K562 (cell line): ENCODE data around the gene MAPKAPK2. TPM values are rescaled to one million over a fixed set of nuclear protein-coding genes. Genes with fewer than 3 reads are reported as not detected.
A peak's percentile ranks its signal among the peaks of the same experiment; 100 is the strongest.

ENCODE experiments used
- CHD2 ChIP-seq: IDR thresholded peaks from 2 replicates; pipeline ENCODE4 v1.6.1; 2011; ENCODE audit warnings: low read depth, low read length
- ELF2 ChIP-seq: fragments of 250-450 bp; sonication (Bioruptor Pico); IDR thresholded peaks from 2 replicates; pipeline ENCODE4 v1.5.0; 2021; ENCODE audit warnings: mild to moderate bottlenecking
- ETV1 ChIP-seq: fragments of 450-650 bp; conservative IDR thresholded peaks from 2 replicates; pipeline ENCODE4 v1.6.1; 2016; ENCODE audit warnings: missing genetic modification characterization, control low read depth, low read depth, missing compliant biosample characterization
- FOS ChIP-seq: IDR thresholded peaks from 3 replicates; pipeline ENCODE4 v1.6.1; 2011; ENCODE audit not compliant: insufficient read length; ENCODE audit errors: extremely low read depth
- GABPB1 ChIP-seq: sonication (generic); formaldehyde crosslinking; IDR thresholded peaks from 2 replicates; pipeline ENCODE4 v1.8.0; 2022; ENCODE audit warnings: mild to moderate bottlenecking, missing genetic modification reagents
- GATAD2B ChIP-seq: fragments of 450-650 bp; IDR thresholded peaks from 2 replicates; pipeline ENCODE4 v1.6.1; 2017; ENCODE audit warnings: mild to moderate bottlenecking, borderline replicate concordance
- HDAC6 ChIP-seq: IDR thresholded peaks from 2 replicates; pipeline ENCODE4 v1.6.1; 2012; ENCODE audit warnings: low read depth, mild to moderate bottlenecking, control low read depth, inconsistent platforms, low read length, moderate library complexity
- HMG20B ChIP-seq: fragments of 250-450 bp; sonication (Bioruptor Pico); IDR thresholded peaks from 2 replicates; pipeline ENCODE4 v1.5.0; 2021; ENCODE audit warnings: mild to moderate bottlenecking
- MAFF ChIP-seq: IDR thresholded peaks from 2 replicates; pipeline ENCODE4 v1.6.1; 2012; ENCODE audit warnings: low read length, improper control_type of control experiment
- MYBL2 ChIP-seq, 2 experiments: fragments of 450-650 bp in 1 of 2; sonication (generic) in 1 of 2; formaldehyde crosslinking in 1 of 2; IDR thresholded peaks; 2 replicates each; pipeline versions ENCODE4 v1.6.1 to v1.8.1; 2017 to 2022; ENCODE audit warnings: borderline replicate concordance in 1 of 2, inconsistent platforms in 1 of 2, low read depth in 1 of 2, mild to moderate bottlenecking in 1 of 2, missing genetic modification reagents in 1 of 2, moderate library complexity in 1 of 2
- PYGO2 ChIP-seq: fragments of 450-650 bp; IDR thresholded peaks from 2 replicates; pipeline ENCODE4 v1.6.1; 2016; ENCODE audit warnings: mild to moderate bottlenecking, missing genetic modification characterization, moderate library complexity, missing compliant biosample characterization
- RAD51 ChIP-seq: fragments of 450-650 bp; IDR thresholded peaks from 2 replicates; pipeline ENCODE4 v1.7.1; 2016; ENCODE audit warnings: low read depth, mild to moderate bottlenecking, borderline replicate concordance
- RBBP5 ChIP-seq: fragments of 200-600 bp; sonication (generic); IDR thresholded peaks from 2 replicates; pipeline ENCODE4 v1.6.1; 2012; ENCODE audit warnings: borderline replicate concordance, mild to moderate bottlenecking, low read length, control low read depth, inconsistent platforms; ENCODE audit not compliant: insufficient read depth, poor library complexity, severe bottlenecking
- SETDB1 ChIP-seq: IDR thresholded peaks from one replicate; pipeline ENCODE4 v1.6.1; 2012; ENCODE audit warnings: low read length, control low read depth, inconsistent platforms
- SMAD4 ChIP-seq: fragments of 250-450 bp; sonication (Bioruptor Pico); conservative IDR thresholded peaks from 2 replicates; pipeline ENCODE4 v1.8.0; 2021; ENCODE audit warnings: inconsistent platforms, mild to moderate bottlenecking, moderate library complexity
- SREBF1 ChIP-seq: fragments of 150-350 bp; IDR thresholded peaks from 2 replicates; pipeline ENCODE4 v1.6.1; 2014; ENCODE audit warnings: antibody characterized with exemption, low read depth, low read length, borderline replicate concordance
- ZNF121 ChIP-seq: sonication (generic); formaldehyde crosslinking; conservative IDR thresholded peaks from 2 replicates; pipeline ENCODE4 v1.8.0; 2022; ENCODE audit warnings: missing genetic modification reagents
- ZNF316 ChIP-seq: fragments of 450-650 bp; IDR thresholded peaks from 2 replicates; pipeline ENCODE4 v1.6.1; 2016
- ZNF551 ChIP-seq: fragments of 250-450 bp; sonication (Bioruptor Pico); IDR thresholded peaks from 2 replicates; pipeline ENCODE4 v1.5.0; 2021; ENCODE audit warnings: mild to moderate bottlenecking, moderate library complexity
- ZNF785 ChIP-seq: fragments of 250-450 bp; sonication (Bioruptor Pico); IDR thresholded peaks from 2 replicates; pipeline ENCODE4 v1.4.0; 2020; ENCODE audit warnings: mild to moderate bottlenecking
- ZNF79 ChIP-seq: fragments of 250-450 bp; sonication (Bioruptor Pico); IDR thresholded peaks from 2 replicates; pipeline ENCODE4 v1.4.0; 2020; ENCODE audit warnings: low read depth, mild to moderate bottlenecking, moderate library complexity
- polyA plus RNA-seq, 8 experiments: library from polyadenylated mRNA; depleted of rRNA in 4 of 8; stranded (reverse) in 5 of 8; unstranded in 3 of 8; fragments of >200 nt; fragmentation: Nextera tagmentation in 2 of 8; fragmentation: Illumina TruSeq in 1 of 8; extraction: Ambion mirVana in 2 of 8; extraction: Trizol in 1 of 8; gene quantifications; 2 replicates each; pipeline versions ENCODE4 v1.2.1 to v1.2.3, GENCODE V29; 2011 to 2014; ENCODE audit warnings: inconsistent platforms in 1 of 8, missing spikeins in 1 of 8
- total RNA-seq, 7 experiments: library from RNA; depleted of rRNA in 6 of 7; stranded (reverse); fragments of >200 nt in 6 of 7; fragmentation: Illumina TruSeq in 2 of 7; extraction: Trizol in 2 of 7; gene quantifications; 2 replicates each; pipeline versions ENCODE4 v1.2.1 to v1.2.3, GENCODE V29; 2011 to 2021; ENCODE audit warnings: low replicate concordance in 1 of 7
- TF ChIP-seq, protein P1 (sequence below), 2 experiments: IDR thresholded peaks; 2 replicates each; pipeline ENCODE4 v1.6.1; 2012; ENCODE audit warnings: improper control_type of control experiment in 2 of 2, low read depth in 2 of 2, low read length in 2 of 2, borderline replicate concordance in 1 of 2
- TF ChIP-seq, protein P2 (sequence below): sonication (generic); formaldehyde crosslinking; IDR thresholded peaks from 2 replicates; pipeline ENCODE4 v1.9.0; 2022; ENCODE audit warnings: mild to moderate bottlenecking, missing genetic modification reagents
- TF ChIP-seq, protein P3 (sequence below): sonication (generic); formaldehyde crosslinking; IDR thresholded peaks from 2 replicates; pipeline ENCODE4 v1.8.0; 2022; ENCODE audit warnings: mild to moderate bottlenecking, missing genetic modification reagents

MAPKAPK2 gene
- total and polyA plus RNA-seq, 9 of the 15 experiments (the other 6 are each of a cell fraction or from before 2014, with no cell fraction given) = 0.63 to 94.2 (median 52.1) TPM

DNA sequence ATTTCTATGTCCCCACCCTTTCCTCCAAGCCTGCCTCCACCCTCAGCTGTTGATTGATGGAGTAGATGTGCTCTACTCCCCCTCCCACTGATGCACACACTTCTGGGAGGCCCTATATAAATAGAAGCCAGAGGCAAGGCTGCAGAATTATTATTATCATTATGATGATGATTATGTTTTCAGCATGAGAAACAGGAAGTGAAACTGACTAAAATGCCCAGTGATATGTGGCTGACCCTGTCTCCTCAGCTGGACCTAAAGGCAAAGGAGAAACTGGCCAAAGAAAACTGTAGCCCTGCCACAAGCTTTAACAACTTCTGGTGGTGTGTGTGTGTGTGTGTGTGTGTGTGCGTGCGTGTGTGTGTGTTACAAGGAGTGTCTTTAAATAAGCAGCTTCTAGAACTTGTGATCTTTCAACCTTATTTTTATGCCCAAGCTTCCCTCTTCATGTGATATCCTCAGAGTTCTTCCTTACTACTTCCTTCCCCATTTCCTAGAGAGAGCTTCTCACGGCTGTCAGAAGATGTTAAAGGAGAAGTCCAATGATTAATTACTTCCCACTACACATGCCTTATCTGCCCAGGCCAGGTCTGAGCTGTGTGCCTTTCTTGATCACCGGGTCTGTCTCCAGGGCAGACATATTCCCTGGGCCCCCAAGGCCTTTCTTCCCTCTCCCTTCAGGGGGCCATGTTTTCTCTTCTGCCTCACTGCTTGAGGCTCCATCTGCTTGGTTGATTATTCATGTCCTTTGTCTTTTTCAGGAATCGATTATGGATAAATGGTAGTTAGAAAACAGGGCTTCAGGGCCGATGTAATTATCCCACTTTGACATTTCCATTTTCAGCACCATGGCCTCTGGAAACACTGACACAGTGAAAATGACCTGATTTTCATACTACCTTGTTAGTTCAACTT lies 11.6 kb upstream of the MAPKAPK2 start (continued):
- TF ChIP-seq, protein P1, sequence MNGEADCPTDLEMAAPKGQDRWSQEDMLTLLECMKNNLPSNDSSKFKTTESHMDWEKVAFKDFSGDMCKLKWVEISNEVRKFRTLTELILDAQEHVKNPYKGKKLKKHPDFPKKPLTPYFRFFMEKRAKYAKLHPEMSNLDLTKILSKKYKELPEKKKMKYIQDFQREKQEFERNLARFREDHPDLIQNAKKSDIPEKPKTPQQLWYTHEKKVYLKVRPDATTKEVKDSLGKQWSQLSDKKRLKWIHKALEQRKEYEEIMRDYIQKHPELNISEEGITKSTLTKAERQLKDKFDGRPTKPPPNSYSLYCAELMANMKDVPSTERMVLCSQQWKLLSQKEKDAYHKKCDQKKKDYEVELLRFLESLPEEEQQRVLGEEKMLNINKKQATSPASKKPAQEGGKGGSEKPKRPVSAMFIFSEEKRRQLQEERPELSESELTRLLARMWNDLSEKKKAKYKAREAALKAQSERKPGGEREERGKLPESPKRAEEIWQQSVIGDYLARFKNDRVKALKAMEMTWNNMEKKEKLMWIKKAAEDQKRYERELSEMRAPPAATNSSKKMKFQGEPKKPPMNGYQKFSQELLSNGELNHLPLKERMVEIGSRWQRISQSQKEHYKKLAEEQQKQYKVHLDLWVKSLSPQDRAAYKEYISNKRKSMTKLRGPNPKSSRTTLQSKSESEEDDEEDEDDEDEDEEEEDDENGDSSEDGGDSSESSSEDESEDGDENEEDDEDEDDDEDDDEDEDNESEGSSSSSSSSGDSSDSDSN (IDR thresholded peaks at IDR 0.05; ENCODE audit: borderline replicate concordance in 1 of 2, low read depth in 2 of 2, low read length in 2 of 2) = peak in 1 of 2 experiments; percentile 85; a peak in 1 of 4 replicates
- no peak for TF ChIP-seq RAD51
- TF ChIP-seq ZNF121 = no peak
- TF ChIP-seq ZNF785 (CRISPR knock-in tag) = no peak
- peak; percentile 90 for TF ChIP-seq ETV1 (tag)
- peak; percentile 95 for TF ChIP-seq SMAD4 (CRISPR knock-in tag)
- TF ChIP-seq, protein P2, sequence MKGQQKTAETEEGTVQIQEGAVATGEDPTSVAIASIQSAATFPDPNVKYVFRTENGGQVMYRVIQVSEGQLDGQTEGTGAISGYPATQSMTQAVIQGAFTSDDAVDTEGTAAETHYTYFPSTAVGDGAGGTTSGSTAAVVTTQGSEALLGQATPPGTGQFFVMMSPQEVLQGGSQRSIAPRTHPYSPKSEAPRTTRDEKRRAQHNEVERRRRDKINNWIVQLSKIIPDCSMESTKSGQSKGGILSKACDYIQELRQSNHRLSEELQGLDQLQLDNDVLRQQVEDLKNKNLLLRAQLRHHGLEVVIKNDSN (CRISPR knock-in tag) = no peak
- no peak; the same call in 1 of the 2 replicates for TF ChIP-seq MYBL2 (IDR thresholded peaks at IDR 0.05; ENCODE audit: low read depth)
- no peak for TF ChIP-seq MYBL2 (CRISPR knock-in tag; IDR thresholded peaks at IDR 0.05; ENCODE audit: borderline replicate concordance)
- peak; percentile 40 for TF ChIP-seq RBBP5
- no peak for TF ChIP-seq ZNF316
- TF ChIP-seq PYGO2 (tag) = peak; percentile 83
- TF ChIP-seq ZNF79 (CRISPR knock-in tag) = 0 out of 2 replicates have a peak, but pooled peaks have one; percentile 49
- TF ChIP-seq CHD2 = 0 out of 2 replicates have a peak, but pooled peaks have one; percentile 13
- TF ChIP-seq GABPB1 = 0 out of 2 replicates have a peak, but pooled peaks have one; percentile 16
- no peak for TF ChIP-seq SREBF1
- TF ChIP-seq ZNF551 (CRISPR knock-in tag) = no peak
- no peak for TF ChIP-seq HMG20B (CRISPR knock-in tag)
- peak; percentile 91; the same call in 1 of the 2 replicates for TF ChIP-seq GATAD2B
- TF ChIP-seq FOS = peak; percentile 1
- TF ChIP-seq HDAC6 = no peak
- TF ChIP-seq, protein P3, sequence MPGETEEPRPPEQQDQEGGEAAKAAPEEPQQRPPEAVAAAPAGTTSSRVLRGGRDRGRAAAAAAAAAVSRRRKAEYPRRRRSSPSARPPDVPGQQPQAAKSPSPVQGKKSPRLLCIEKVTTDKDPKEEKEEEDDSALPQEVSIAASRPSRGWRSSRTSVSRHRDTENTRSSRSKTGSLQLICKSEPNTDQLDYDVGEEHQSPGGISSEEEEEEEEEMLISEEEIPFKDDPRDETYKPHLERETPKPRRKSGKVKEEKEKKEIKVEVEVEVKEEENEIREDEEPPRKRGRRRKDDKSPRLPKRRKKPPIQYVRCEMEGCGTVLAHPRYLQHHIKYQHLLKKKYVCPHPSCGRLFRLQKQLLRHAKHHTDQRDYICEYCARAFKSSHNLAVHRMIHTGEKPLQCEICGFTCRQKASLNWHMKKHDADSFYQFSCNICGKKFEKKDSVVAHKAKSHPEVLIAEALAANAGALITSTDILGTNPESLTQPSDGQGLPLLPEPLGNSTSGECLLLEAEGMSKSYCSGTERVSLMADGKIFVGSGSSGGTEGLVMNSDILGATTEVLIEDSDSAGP (CRISPR knock-in tag) = peak; percentile 32; the same call in 1 of the 2 replicates
- TF ChIP-seq SETDB1 = no peak
- TF ChIP-seq ELF2 (CRISPR knock-in tag) = no peak
- no peak for TF ChIP-seq MAFF
